Lower lobe of right lung (tissue), 2 donors: ENCODE measurements around the gene IQCH. TPM values are rescaled to one million over a fixed set of nuclear protein-coding genes. Genes with fewer than 3 reads are reported as not detected.

Experiments
- ATAC-seq, 2 donors: fragments of 200-7000 bp; cut with Tn5 transposase; one replicate each; pipeline ENCODE4 v1.9.1; 2020 to 2022; ENCODE audit warnings: mild to moderate bottlenecking in 2 of 2, moderate library complexity in 2 of 2
- DNase-seq: peaks from one replicate; pipeline ENCODE4 v3.0.0-alpha.2; 2020
- H3K27ac ChIP-seq: fragments of 200-600 bp; one replicate; pipeline ENCODE4 v1.8.0; 2022
- H3K27me3 ChIP-seq: fragments of 200-600 bp; one replicate; pipeline ENCODE4 v1.8.0; 2022; ENCODE audit warnings: low read depth
- H3K36me3 ChIP-seq: fragments of 200-600 bp; one replicate; pipeline ENCODE4 v1.8.0; 2022; ENCODE audit warnings: mild to moderate bottlenecking
- H3K4me1 ChIP-seq: fragments of 200-600 bp; one replicate; pipeline ENCODE4 v1.8.0; 2022
- H3K4me3 ChIP-seq: fragments of 200-600 bp; one replicate; pipeline ENCODE4 v1.8.0; 2022; ENCODE audit warnings: mild to moderate bottlenecking
- H3K9me3 ChIP-seq: fragments of 200-600 bp; one replicate; pipeline ENCODE4 v1.8.0; 2022
- CTCF ChIP-seq: fragments of 200-600 bp; IDR thresholded peaks from one replicate; pipeline ENCODE4 v1.8.0; 2022; ENCODE audit warnings: antibody characterized with exemption, mild to moderate bottlenecking
- intact Hi-C: fragments of 100-400 bp; cut with DNase I; formaldehyde crosslinking; loops from one replicate; pipeline ENCODE4 v1.11.0; 2022
- total RNA-seq: library from RNA; stranded (reverse); fragmentation: NEBNext Ultra II Directional; extraction: Animal tissue kit (Norgen Biotek cat#: 25700); gene quantifications from one replicate; pipeline ENCODE4 v1.2.1, GENCODE V29; 2021
- donor health status: DM: no; HTN: yes; CAD: no; lungs with severe emphysema.

IQCH gene
- total RNA-seq, 1 donor from 2014 or later, result 2.3 TPM

- peak overlapping the region; percentile 89 for H3K27ac ChIP-seq
- H3K36me3 ChIP-seq, result peaks cover 11% of the 10 kb centered on the region
- intact Hi-C loops, result no loop called here
- H3K4me1 ChIP-seq, result peaks cover 33% of the 10 kb centered on the region
- H3K27me3 ChIP-seq, result no peaks in the 10 kb centered on the region
- H3K9me3 ChIP-seq, result no peaks in the 10 kb centered on the region
- DNase-seq (no peak), ATAC-seq (peak; percentile 9 to 18)
- no peak for TF ChIP-seq CTCF
- peak overlapping the region; percentile 92 for H3K4me3 ChIP-seq
Observed at GRCh38 chr15:67543348-67543718, 288.7 kb downstream of the IQCH start.

- H3K27ac ChIP-seq, result no peak overlapping the region
- intact Hi-C loops, result no loop called here
- peaks cover 11% of the 10 kb centered on the region for H3K36me3 ChIP-seq
- ATAC-seq, result no peak
- no peak for TF ChIP-seq CTCF
- no peaks in the 10 kb centered on the region for H3K9me3 ChIP-seq
- DNase-seq, result no peak
- H3K4me3 ChIP-seq, result no peak overlapping the region
- H3K27me3 ChIP-seq, result no peaks in the 10 kb centered on the region
- peaks cover 44% of the 10 kb centered on the region for H3K4me1 ChIP-seq
Observed at GRCh38 chr15:67544475-67544874, 289.9 kb downstream of the IQCH start.

- no peak overlapping the region for H3K27ac ChIP-seq
- ATAC-seq (no peak), DNase-seq (no peak)
- peaks cover 16% of the 10 kb centered on the region for H3K36me3 ChIP-seq
- no peaks in the 10 kb centered on the region for H3K9me3 ChIP-seq
- no peaks in the 10 kb centered on the region for H3K27me3 ChIP-seq
- TF ChIP-seq CTCF, result no peak
- intact Hi-C loops, result no loop called here
- no peak overlapping the region for H3K4me3 ChIP-seq
- H3K4me1 ChIP-seq, result peaks cover 40% of the 10 kb centered on the region
Observed at GRCh38 chr15:67545864-67546263, 291.3 kb downstream of the IQCH start.

- DNase-seq (no peak), ATAC-seq (no peak)
- H3K4me1 ChIP-seq, result peaks cover 36% of the 10 kb centered on the region
- H3K27ac ChIP-seq, result no peak overlapping the region
- H3K9me3 ChIP-seq, result no peaks in the 10 kb centered on the region
- no peak overlapping the region for H3K4me3 ChIP-seq
- intact Hi-C loops, result no loop called here
- no peak for TF ChIP-seq CTCF
- peaks cover 28% of the 10 kb centered on the region for H3K36me3 ChIP-seq
- no peaks in the 10 kb centered on the region for H3K27me3 ChIP-seq
Observed at GRCh38 chr15:67547064-67547463, 292.5 kb downstream of the IQCH start.

GRCh38 chr15:67547836-67548235 lies 293.2 kb downstream of the IQCH start:
- DNase-seq (no peak), ATAC-seq (no peak)
- intact Hi-C loops, result no loop called here
- no peaks in the 10 kb centered on the region for H3K27me3 ChIP-seq
- H3K36me3 ChIP-seq, result peaks cover 33% of the 10 kb centered on the region
- no peak for TF ChIP-seq CTCF
- H3K4me3 ChIP-seq, result no peak overlapping the region
- no peak overlapping the region for H3K27ac ChIP-seq
- peaks cover 36% of the 10 kb centered on the region for H3K4me1 ChIP-seq
- no peaks in the 10 kb centered on the region for H3K9me3 ChIP-seq
